HEK293T (cell line): ENCODE data around the gene NDUFS8.

Source experiments
- ELF4 ChIP-seq: fragments of 450-650 bp; IDR thresholded peaks from 2 replicates; pipeline ENCODE4 v1.6.1; 2017; ENCODE audit warnings: antibody characterized with exemption
- FOXA1 ChIP-seq: fragments of 450-650 bp; IDR thresholded peaks from 2 replicates; pipeline ENCODE4 v1.6.1; 2016; ENCODE audit warnings: mild to moderate bottlenecking
- FOXK2 ChIP-seq: fragments of 450-650 bp; IDR thresholded peaks from 2 replicates; pipeline ENCODE4 v1.6.1; 2016; ENCODE audit warnings: mild to moderate bottlenecking
- FOXM1 ChIP-seq: fragments of 450-650 bp; IDR thresholded peaks from 2 replicates; pipeline ENCODE4 v1.6.1; 2017; ENCODE audit warnings: mild to moderate bottlenecking, borderline replicate concordance
- HDGF ChIP-seq: fragments of 450-650 bp; IDR thresholded peaks from 2 replicates; pipeline ENCODE4 v1.6.1; 2017; ENCODE audit warnings: antibody characterized with exemption, borderline replicate concordance
- LEF1 ChIP-seq: fragments of 450-650 bp; IDR thresholded peaks from 2 replicates; pipeline ENCODE4 v1.6.1; 2017; ENCODE audit warnings: mild to moderate bottlenecking, borderline replicate concordance
- NFRKB ChIP-seq: fragments of 450-650 bp; IDR thresholded peaks from 2 replicates; pipeline ENCODE4 v1.6.1; 2016; ENCODE audit warnings: mild to moderate bottlenecking, moderate library complexity
- PKNOX1 ChIP-seq: fragments of 450-650 bp; IDR thresholded peaks from 2 replicates; pipeline ENCODE4 v1.6.1; 2016
- SP1 ChIP-seq: fragments of 450-650 bp; IDR thresholded peaks from 2 replicates; pipeline ENCODE4 v1.6.1; 2017
- SUZ12 ChIP-seq: fragments of 450-650 bp; IDR thresholded peaks from 2 replicates; pipeline ENCODE4 v1.6.1; 2016; ENCODE audit warnings: mild to moderate bottlenecking
- TARDBP ChIP-seq: fragments of 450-650 bp; IDR thresholded peaks from 2 replicates; pipeline ENCODE4 v1.6.1; 2016

GRCh38 chr11:68026391-68027105, 3.9 kb upstream of the NDUFS8 start:
- TF ChIP-seq NFRKB (no peak), PKNOX1 (no peak), SUZ12 (no peak), FOXM1 (no peak), HDGF (no peak), ELF4 (no peak), LEF1 (no peak), FOXK2 (no peak), FOXA1 (no peak), TARDBP (no peak), SP1 (no peak)
